H1 (cell line): ENCODE results near the gene CEMIP2. TPM values are rescaled to one million over a fixed set of nuclear protein-coding genes. Genes with fewer than 3 reads are reported as not detected.

ENCODE experiments used
- CTCF ChIA-PET: fragments of 300-600 bp; sonication (Branson Sonifier 250); formaldehyde crosslinking; loops from one replicate; lab custom pipeline; 2021; ENCODE audit not compliant: partially characterized antibody; lab: Charles Lee
- POLR2A ChIA-PET: fragments of 300-600 bp; sonication (Branson Sonifier 250); formaldehyde crosslinking; loops from one replicate; lab custom pipeline; 2021; ENCODE audit warnings: inconsistent platforms; ENCODE audit not compliant: partially characterized antibody; lab: Charles Lee
- DNase-seq, 2 experiments: peaks; one replicate each; pipeline versions ENCODE4 v3.0.0 to v3.0.0-alpha.2; 2010 to 2022; ENCODE audit warnings: low spot score in 2 of 2, low read depth in 1 of 2, mixed read lengths in 1 of 2
- FAIRE-seq: peaks from 2 replicates; lab custom pipeline; 2011; peaks lifted over from hg19 to GRCh38; lab: Jason Lieb, UNC
- H2AFZ ChIP-seq: 2 replicates; pipeline ENCODE4 v1.8.1; 2012; ENCODE audit warnings: low read length, inconsistent platforms
- H2AK5ac ChIP-seq: 2 replicates; pipeline ENCODE4 v1.6.1; 2013; ENCODE audit warnings: low read depth, low read length
- H2BK120ac ChIP-seq: replicated peaks from 2 replicates; pipeline ENCODE3; 2013; ENCODE audit warnings: low read depth, low read length, inconsistent platforms
- H2BK12ac ChIP-seq: 2 replicates; pipeline ENCODE4 v1.6.1; 2013; ENCODE audit warnings: low read depth, low read length
- H2BK15ac ChIP-seq: 2 replicates; pipeline ENCODE4 v1.6.1; 2013; ENCODE audit warnings: low read length
- H2BK20ac ChIP-seq: 2 replicates; pipeline ENCODE4 v1.6.1; 2013; ENCODE audit warnings: low read length
- H2BK5ac ChIP-seq: 2 replicates; pipeline ENCODE4 v1.6.1; 2013; ENCODE audit warnings: low read depth, low read length
- H3K14ac ChIP-seq: 2 replicates; pipeline ENCODE4 v1.6.1; 2013; ENCODE audit warnings: inconsistent platforms; ENCODE audit not compliant: insufficient read length
- H3K18ac ChIP-seq: 2 replicates; pipeline ENCODE4 v1.6.1; 2013; ENCODE audit warnings: low read length; ENCODE audit errors: extremely low read depth
- H3K23ac ChIP-seq: 2 replicates; pipeline ENCODE4 v1.6.1; 2013; ENCODE audit warnings: inconsistent platforms; ENCODE audit not compliant: insufficient read length
- H3K23me2 ChIP-seq: 2 replicates; pipeline ENCODE4 v1.6.1; 2013; ENCODE audit warnings: low read depth, low read length
- H3K27ac ChIP-seq: 2 replicates; pipeline ENCODE4 v1.6.1; 2011; ENCODE audit warnings: low read depth, low read length, inconsistent platforms
- H3K27me3 ChIP-seq, 4 experiments: replicated peaks in 1 of 4; 1 replicate in 1 of 4; 2 replicates in 3 of 4; pipeline versions ENCODE4 v1.6.1 to v1.8.1; 2011 to 2013; ENCODE audit warnings: low read length in 3 of 4, mild to moderate bottlenecking in 3 of 4, inconsistent platforms in 2 of 4, mixed read lengths in 2 of 4, moderate library complexity in 1 of 4; ENCODE audit not compliant: control insufficient read depth in 3 of 4, insufficient read depth in 3 of 4; ENCODE audit errors: extremely low read depth in 1 of 4
- H3K36me3 ChIP-seq, 4 experiments: 2 replicates each; pipeline versions ENCODE4 v1.6.1 to v1.8.1; 2011 to 2013; ENCODE audit warnings: mild to moderate bottlenecking in 4 of 4, low read length in 3 of 4, moderate library complexity in 2 of 4, control low read depth in 1 of 4, inconsistent platforms in 1 of 4; ENCODE audit not compliant: insufficient read depth in 4 of 4, control insufficient read depth in 2 of 4
- H3K4ac ChIP-seq: replicated peaks from 2 replicates; pipeline ENCODE3; 2013; ENCODE audit warnings: low read length, low read depth, mixed read lengths, inconsistent platforms; ENCODE audit not compliant: insufficient read length
- H3K4me1 ChIP-seq, 4 experiments: replicated peaks in 1 of 4; 1 replicate in 1 of 4; 2 replicates in 3 of 4; pipeline versions ENCODE4 v1.6.1 to v1.8.1; 2011 to 2013; ENCODE audit warnings: low read length in 3 of 4, inconsistent platforms in 2 of 4, mixed read lengths in 1 of 4; ENCODE audit not compliant: insufficient read depth in 4 of 4, control insufficient read depth in 3 of 4
- H3K4me2 ChIP-seq, 2 experiments: 2 replicates each; pipeline versions ENCODE4 v1.6.1 to v1.8.1; 2011 to 2013; ENCODE audit warnings: low read depth in 2 of 2, low read length in 2 of 2, control low read depth in 1 of 2, inconsistent platforms in 1 of 2, mild to moderate bottlenecking in 1 of 2; ENCODE audit not compliant: insufficient read depth in 1 of 2
- H3K4me3 ChIP-seq, 4 experiments: fragments of 200-600, 300-600 bp in 1 of 4; sonication (generic), shearing (Covaris generic), sonication (Bioruptor Twin) in 1 of 4; 2 replicates each; pipeline versions ENCODE4 v1.5.1 to v1.8.1; 2011 to 2016; ENCODE audit warnings: low read length in 4 of 4, low read depth in 3 of 4, control low read depth in 2 of 4, inconsistent platforms in 2 of 4, mild to moderate bottlenecking in 2 of 4, mixed read lengths in 1 of 4, moderate library complexity in 1 of 4; ENCODE audit not compliant: insufficient read depth in 2 of 4; ENCODE audit errors: extremely low read depth in 1 of 4
- H3K56ac ChIP-seq: replicated peaks from 2 replicates; pipeline ENCODE3; 2013; ENCODE audit warnings: low read depth, mild to moderate bottlenecking, mixed read lengths, low read length, inconsistent platforms; ENCODE audit not compliant: insufficient read length
- H3K79me1 ChIP-seq: 2 replicates; pipeline ENCODE4 v1.6.1; 2013; ENCODE audit warnings: low read depth, low read length, control low read depth
- H3K79me2 ChIP-seq, 2 experiments: 2 replicates each; pipeline versions ENCODE4 v1.6.1 to v1.8.1; 2012 to 2013; ENCODE audit warnings: low read length in 2 of 2, mild to moderate bottlenecking in 2 of 2, inconsistent platforms in 1 of 2; ENCODE audit not compliant: insufficient read depth in 2 of 2, control insufficient read depth in 1 of 2
- H3K9ac ChIP-seq, 4 experiments: replicated peaks in 1 of 4; 1 replicate in 1 of 4; 2 replicates in 3 of 4; pipeline versions ENCODE4 v1.6.1 to v1.8.1; 2011 to 2013; ENCODE audit warnings: low read depth in 3 of 4, low read length in 3 of 4, control low read depth in 2 of 4, mild to moderate bottlenecking in 2 of 4, moderate library complexity in 2 of 4, inconsistent platforms in 1 of 4; ENCODE audit errors: extremely low read depth in 1 of 4
- H3K9me3 ChIP-seq, 2 experiments: 2 replicates each; pipeline versions ENCODE4 v1.6.1 to v1.8.1; 2012 to 2013; ENCODE audit warnings: mild to moderate bottlenecking in 2 of 2, moderate library complexity in 2 of 2, control low read depth in 1 of 2, inconsistent platforms in 1 of 2, low read depth in 1 of 2, low read length in 1 of 2, mixed read lengths in 1 of 2; ENCODE audit not compliant: insufficient read depth in 2 of 2
- H4K20me1 ChIP-seq, 2 experiments: replicated peaks in 1 of 2; 2 replicates each; pipeline versions ENCODE3 to v1.8.1; 2011 to 2013; ENCODE audit warnings: inconsistent platforms in 2 of 2, low read length in 2 of 2, mild to moderate bottlenecking in 1 of 2; ENCODE audit not compliant: insufficient read depth in 2 of 2, control insufficient read depth in 1 of 2
- H4K5ac ChIP-seq: 2 replicates; pipeline ENCODE4 v1.6.1; 2013; ENCODE audit warnings: low read length, low read depth, mixed read lengths, inconsistent platforms; ENCODE audit not compliant: insufficient read length
- H4K8ac ChIP-seq: 2 replicates; pipeline ENCODE4 v1.8.0; 2013; ENCODE audit warnings: mild to moderate bottlenecking, moderate library complexity, low read length, inconsistent platforms; ENCODE audit not compliant: insufficient read depth; ENCODE audit errors: extremely low read depth
- H4K91ac ChIP-seq: replicated peaks from 2 replicates; pipeline ENCODE3; 2013; ENCODE audit warnings: low read length, mixed read lengths, inconsistent platforms; ENCODE audit not compliant: insufficient read length
- E2F6 ChIP-seq: IDR thresholded peaks from 2 replicates; pipeline ENCODE4 v1.6.1; 2012; ENCODE audit warnings: inconsistent platforms
- KDM1A ChIP-seq: fragments of 200-600, 300-600 bp; sonication (generic); IDR thresholded peaks from 2 replicates; pipeline ENCODE4 v1.7.1; 2016; ENCODE audit warnings: mild to moderate bottlenecking, low read length, borderline replicate concordance
- KDM5A ChIP-seq: fragments of 200-600 bp; IDR thresholded peaks from 2 replicates; pipeline ENCODE4 v1.7.1; 2012; ENCODE audit warnings: mild to moderate bottlenecking, low read length, inconsistent platforms, mixed read lengths
- SRF ChIP-seq: IDR thresholded peaks from 2 replicates; pipeline ENCODE4 v1.6.1; 2011; ENCODE audit warnings: mild to moderate bottlenecking, low read depth, low read length, moderate library complexity
- WGBS, 2 experiments: shearing (Covaris generic) in 1 of 2; methylation state at CpG; one replicate each; pipeline versions ENCODE4 v1.1.6 to v1.1.7; 2013 to 2015; ENCODE audit warnings: low lambda C conversion rate in 2 of 2, mixed read lengths in 2 of 2, inconsistent platforms in 1 of 2, low coverage in 1 of 2, missing lambda C conversion rate in 1 of 2; ENCODE audit not compliant: insufficient replicate concordance in 2 of 2, insufficient coverage in 1 of 2, insufficient read length in 1 of 2; ENCODE audit errors: extremely low coverage in 1 of 2, missing lambda C conversion rate in 1 of 2; 5-methylcytosine and 5-hydroxymethylcytosine counted together
- polyA plus RNA-seq, 7 experiments: library from polyadenylated mRNA; depleted of rRNA in 3 of 7; stranded (reverse) in 5 of 7; unstranded in 2 of 7; fragments of >200 nt in 5 of 7; fragments of 200-250 nt in 2 of 7; gene quantifications; 1 replicate in 5 of 7; 2 replicates in 1 of 7; 4 replicates in 1 of 7; pipeline versions ENCODE4 v1.2.1 to v1.2.3, GENCODE V29; 2011 to 2013; ENCODE audit warnings: missing spikeins in 2 of 7, mixed read lengths in 2 of 7
- total RNA-seq: library from RNA; stranded (reverse); fragmentation: NEBNext Ultra II Directional; extraction: Animal tissue kit (Norgen Biotek cat#: 25700); gene quantifications from 2 replicates; pipeline ENCODE4 v1.2.1, GENCODE V29; 2021

CEMIP2 gene
- total and polyA plus RNA-seq, 2 of the 8 experiments (the other 6 are each of a cell fraction or from before 2014, with no cell fraction given): 25.2 to 52.1 TPM

GRCh38 chr9:71748280-71748743 lies 20.0 kb downstream of the CEMIP2 start:
- Histone ChIP-seq H3K23ac (no peak overlapping the region), H3K9me3 (no peaks in the 10 kb centered on the region), H4K5ac (no peak overlapping the region), H3K23me2 (no peaks in the 10 kb centered on the region), H4K91ac (no peak overlapping the region), H3K4me2 (no peak overlapping the region), H3K27me3 (no peaks in the 10 kb centered on the region), H4K20me1 (peaks cover 0 to 2% of the 10 kb centered on the region in 2 experiments), H2BK120ac (no peak overlapping the region), H2BK15ac (no peak overlapping the region), H3K79me1 (peaks cover 4% of the 10 kb centered on the region; the same call in 1 of the 2 replicates), H3K36me3 (peaks cover 0 to 48% (median 8%) of the 10 kb centered on the region in 4 experiments; a peak in 4 of 8 replicates), H3K56ac (no peak overlapping the region), H2AFZ (no peak overlapping the region), H2BK12ac (no peak overlapping the region), H2AK5ac (no peak overlapping the region), H3K4ac (no peak overlapping the region), H3K27ac (no peak overlapping the region), H3K14ac (no peak overlapping the region), H2BK5ac (no peak overlapping the region), H2BK20ac (no peak overlapping the region), H3K79me2 (peaks cover 0 to 47% of the 10 kb centered on the region in 2 experiments; a peak in 2 of 4 replicates), H4K8ac (no peak overlapping the region), H3K4me3 (no peak overlapping the region), H3K4me1 (peaks cover 5 to 18% (median 10%) of the 10 kb centered on the region in 4 experiments; a peak in 5 of 7 replicates), H3K9ac (no peak overlapping the region), H3K18ac (no peak overlapping the region)
- DNase-seq (no peak), FAIRE-seq (no peak)
- 100% methylated on average over 1 of the region's 1 CpG; no CpG with 5 or more reads in 1 of the 2 experiments for WGBS, 2 experiments
- CTCF ChIA-PET: interaction anchor here (0.6 to 1.7 kb wide), 6 partner anchors 18 to 133 kb away, joined by 3 to 6 read pairs (median 3); no protein-coding TSS in a partner anchor
- POLR2A ChIA-PET: interaction anchor here (1.6 to 2.4 kb wide), 2 partner anchors 13 to 18 kb away, joined by 3 to 8 read pairs; no protein-coding TSS in a partner anchor
- TF ChIP-seq KDM5A (no peak), SRF (no peak), E2F6 (no peak), KDM1A (no peak)
